ENCODE data around the gene SMARCD3. TPM values are rescaled to one million over a fixed set of nuclear protein-coding genes. Genes with fewer than 3 reads are reported as not detected.

SMARCD3 gene
- total RNA-seq: 8.3 TPM

DNA sequence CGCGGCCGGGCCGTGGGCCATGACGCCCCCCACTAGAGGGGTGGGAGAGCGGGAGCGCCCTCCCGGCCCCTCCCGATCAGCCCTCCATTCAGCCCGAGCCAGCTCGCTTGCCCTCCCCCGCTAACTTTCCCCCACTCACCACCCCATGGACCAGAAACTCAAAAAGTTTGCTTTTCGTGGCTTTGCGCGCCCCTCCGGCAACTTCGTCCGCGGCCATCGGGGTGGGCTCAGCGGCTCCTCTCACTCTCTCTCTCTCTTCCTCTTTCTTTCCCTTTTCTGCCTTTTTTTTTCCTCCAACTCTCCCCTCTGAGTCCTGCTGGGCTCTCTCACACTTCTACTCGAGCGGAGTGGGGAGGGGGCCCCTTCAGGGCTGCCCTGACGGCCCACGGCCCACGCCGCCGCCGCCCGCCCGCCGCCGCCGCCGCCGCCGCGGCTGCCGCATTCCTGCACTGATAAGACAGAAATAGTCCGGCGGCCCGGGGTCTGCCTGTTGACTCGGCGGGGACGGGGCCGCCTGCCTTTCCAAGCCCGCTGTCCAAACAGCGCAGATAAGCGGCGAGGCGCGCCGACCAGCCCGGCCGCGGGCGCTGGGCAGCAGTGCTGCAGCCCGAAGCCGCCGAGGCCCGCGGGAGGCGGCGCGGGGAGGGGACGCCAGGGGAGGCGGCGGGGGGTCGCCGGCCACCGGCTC, at the start of gene SMARCD3:
Gene SMARCD3 (minus strand): TSS at position 349 of the 688 bp plus-strand sequence. CDS start 132 bp downstream, at position 217.
- DNase-seq (ENCODE audit: low read depth in 2 of 3, low spot score in 2 of 3): peak in 2 of 3 donors; percentile 34 to 37

DNA sequence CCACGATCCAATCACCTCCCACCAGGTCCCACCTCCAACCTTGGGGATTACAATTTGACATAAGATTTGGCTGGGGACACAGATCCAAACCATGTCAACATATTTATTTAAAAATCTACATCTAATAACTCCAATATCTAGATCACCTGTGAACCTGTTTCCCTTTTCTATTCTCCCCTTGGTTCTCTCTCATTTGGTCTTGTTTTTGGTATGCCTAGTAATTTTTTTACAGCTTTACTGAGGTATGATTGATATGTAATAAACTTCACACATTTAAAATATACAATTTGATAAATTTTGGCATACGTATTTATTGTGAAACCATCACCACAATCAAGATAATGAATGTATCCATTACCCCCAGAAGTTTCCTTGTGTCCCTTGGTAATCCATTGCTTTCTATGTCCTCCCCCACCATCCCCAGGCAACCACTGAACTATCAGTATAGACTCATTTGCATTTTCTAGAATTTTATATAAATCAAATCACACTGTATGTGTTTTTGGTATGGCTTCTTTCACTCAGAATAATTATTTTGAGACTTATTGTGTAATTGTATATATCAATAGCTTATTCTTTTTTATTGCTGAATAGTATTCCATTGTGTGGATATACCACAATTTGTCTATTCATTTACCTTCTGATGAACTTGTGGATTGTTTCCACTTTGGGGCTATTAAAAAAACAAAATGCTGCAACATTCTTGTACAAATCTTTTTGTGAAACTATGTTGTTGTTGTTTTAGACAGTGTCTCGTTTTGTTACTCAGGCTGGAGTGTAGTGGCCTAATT, 47.9 kb upstream of the SMARCD3 start:
- no peak for DNase-seq (ENCODE audit: low read depth in 2 of 3, low spot score in 2 of 3)

DNA sequence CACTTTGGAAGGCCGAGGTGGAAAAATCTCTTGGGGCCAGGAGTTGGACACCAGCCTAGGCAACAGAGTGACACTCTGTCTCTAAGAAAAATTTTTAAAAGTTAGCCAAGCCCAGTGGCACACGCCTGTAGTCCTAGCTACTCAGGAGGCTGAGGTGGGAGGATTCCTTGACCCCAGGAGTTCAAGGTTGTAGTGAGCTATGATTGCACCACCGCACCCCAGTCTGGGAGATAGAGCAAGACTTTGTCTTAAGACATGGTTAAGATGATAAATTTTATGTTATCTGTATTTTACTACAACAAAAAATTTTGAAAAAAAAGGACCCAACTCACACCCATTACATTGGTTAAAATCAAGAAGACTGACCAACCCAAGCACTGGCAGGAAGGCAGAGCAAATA, 44.4 kb upstream of the SMARCD3 start:
- no peak for DNase-seq (ENCODE audit: low read depth in 2 of 3, low spot score in 2 of 3)

DNA sequence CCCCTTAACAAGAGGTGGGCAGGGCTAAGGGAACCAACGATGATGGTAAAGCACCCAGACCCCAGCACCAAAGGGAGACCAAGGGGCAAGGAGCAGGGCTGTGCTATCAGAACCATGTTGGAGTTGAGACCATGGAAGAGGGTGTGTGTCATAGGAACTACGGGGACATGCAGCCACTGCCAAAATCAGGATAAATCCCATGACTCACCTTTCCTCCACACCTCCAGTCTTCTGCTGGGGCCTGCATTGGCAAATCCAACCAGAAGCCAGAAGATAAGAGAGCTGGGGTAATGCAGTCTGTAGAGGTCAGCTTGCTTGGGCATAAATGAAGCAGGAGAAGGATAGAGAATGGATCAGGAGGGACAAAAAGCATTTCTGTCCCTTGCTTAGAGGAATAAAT, 42.7 kb upstream of the SMARCD3 start:
- DNase-seq (ENCODE audit: low read depth in 2 of 3, low spot score in 2 of 3): no peak

DNA sequence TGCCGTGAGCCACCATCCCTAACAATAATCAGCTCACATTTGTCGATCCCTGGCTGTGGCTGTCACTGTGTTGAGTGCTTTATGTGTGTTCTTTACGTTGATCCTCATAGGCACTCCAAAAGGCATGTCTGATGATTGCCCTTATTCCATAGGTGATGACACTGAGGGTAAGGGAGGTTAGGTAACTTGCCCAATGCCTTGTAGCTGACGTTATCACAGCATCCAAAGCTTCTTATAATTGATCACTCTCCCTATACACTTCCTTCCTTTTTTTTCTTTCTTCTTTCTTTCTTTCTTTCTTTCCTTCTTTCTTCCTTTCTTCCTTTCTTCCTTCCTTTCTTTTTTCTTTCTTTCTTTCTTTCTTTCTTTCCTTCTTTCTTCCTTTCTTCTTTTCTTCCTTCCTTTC, 41.9 kb upstream of the SMARCD3 start:
- DNase-seq (ENCODE audit: low read depth in 2 of 3, low spot score in 2 of 3): no peak

DNA sequence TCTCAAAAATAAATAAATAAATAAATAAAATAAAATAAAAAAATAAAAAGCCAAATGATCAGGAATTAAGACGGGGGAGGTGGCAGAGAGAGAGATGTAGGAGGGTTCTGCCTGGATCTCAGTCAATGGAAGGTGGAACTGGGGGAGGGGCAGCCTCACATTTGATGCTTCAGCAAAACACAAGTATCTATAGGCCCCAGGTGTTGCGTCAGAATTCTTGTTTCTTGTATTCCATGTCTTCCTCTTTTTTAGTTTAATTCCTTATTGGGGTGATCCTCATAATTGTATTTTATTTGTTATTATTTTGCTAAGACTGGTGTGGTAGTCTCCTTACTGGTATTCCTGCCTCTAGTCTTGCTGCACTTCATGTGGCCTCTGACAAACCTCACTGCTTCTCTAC, 41.4 kb upstream of the SMARCD3 start:
- no peak for DNase-seq (ENCODE audit: low read depth in 2 of 3, low spot score in 2 of 3)

DNA sequence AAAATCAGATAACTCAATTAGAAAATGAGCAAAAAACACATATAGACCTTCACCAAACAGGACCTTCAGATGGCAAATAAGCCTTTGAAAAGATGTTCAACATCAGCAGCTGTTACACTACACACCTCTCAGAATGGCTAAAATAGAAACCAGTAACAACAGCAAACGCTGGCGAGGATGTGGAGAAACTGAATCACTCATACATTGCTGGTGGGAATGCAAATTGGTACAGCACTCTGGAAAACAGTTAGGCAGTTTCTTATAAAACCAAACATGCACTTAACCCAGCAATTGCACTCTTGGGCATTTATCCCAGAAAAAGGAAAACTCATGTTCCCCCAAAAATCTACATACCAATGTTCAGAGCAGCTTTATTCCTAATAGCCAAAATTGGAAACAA, 37.7 kb upstream of the SMARCD3 start:
- no peak for DNase-seq (ENCODE audit: low read depth in 2 of 3, low spot score in 2 of 3)

DNA sequence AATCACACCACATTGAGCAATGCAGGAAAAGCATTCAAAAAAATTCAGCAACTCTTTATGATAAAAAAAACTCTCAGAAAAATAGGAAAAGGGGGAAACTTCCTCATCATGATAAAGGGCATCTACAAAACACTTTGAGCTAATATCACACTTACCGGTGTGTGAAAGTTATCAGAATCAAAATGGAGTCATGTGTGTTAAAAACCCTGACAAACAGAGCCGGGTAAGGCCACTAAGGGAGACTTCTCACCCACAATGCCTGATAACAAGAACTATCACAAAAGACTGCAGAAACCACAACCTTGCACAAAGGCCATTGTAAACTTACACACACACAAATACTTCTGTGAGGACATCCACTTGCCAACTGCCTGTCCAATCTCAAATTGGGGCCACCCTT, 34.8 kb upstream of the SMARCD3 start:
- no peak for DNase-seq (ENCODE audit: low read depth in 2 of 3, low spot score in 2 of 3)

DNA sequence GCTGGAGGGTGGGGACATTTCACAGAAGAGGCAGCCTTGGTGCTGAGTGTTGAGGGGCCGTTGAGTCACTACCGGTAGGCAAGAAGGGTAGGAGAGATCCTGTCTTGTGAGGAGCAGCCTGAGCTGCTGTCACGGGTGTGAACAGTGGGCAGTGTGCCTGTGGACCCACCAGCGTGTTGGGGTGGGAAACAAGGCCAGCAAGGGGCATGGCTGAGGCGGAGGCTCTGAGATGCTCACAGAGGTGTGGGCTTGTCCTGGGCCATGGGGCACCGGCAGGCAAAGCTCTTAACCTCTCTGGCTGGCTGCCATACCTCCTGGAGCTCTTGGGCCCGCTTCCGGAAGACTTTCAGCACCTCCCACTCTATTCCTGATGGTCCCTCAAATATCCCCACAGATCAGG, 33.6 kb upstream of the SMARCD3 start:
- DNase-seq (ENCODE audit: low read depth in 2 of 3, low spot score in 2 of 3): no peak

DNA sequence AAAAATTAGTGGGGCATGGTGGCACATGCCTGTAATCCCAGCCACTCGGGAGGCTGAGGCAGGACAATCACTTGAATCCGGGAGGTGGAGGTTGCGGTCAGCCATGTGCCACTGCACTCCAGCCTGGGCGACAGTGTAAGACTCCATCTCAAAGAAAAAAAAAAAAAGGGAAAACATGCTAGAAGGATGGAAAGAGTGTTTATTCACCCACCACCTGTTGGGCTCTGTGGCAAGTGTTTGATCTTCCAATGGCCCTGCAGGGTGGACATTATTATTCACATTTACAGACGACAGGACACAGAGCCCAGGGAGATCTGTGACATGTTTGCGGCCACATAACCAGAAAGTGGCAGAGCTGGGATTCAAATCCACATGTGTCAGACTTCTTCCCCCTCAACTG, 33.2 kb upstream of the SMARCD3 start:
- DNase-seq (ENCODE audit: low read depth in 2 of 3, low spot score in 2 of 3): no peak

DNA sequence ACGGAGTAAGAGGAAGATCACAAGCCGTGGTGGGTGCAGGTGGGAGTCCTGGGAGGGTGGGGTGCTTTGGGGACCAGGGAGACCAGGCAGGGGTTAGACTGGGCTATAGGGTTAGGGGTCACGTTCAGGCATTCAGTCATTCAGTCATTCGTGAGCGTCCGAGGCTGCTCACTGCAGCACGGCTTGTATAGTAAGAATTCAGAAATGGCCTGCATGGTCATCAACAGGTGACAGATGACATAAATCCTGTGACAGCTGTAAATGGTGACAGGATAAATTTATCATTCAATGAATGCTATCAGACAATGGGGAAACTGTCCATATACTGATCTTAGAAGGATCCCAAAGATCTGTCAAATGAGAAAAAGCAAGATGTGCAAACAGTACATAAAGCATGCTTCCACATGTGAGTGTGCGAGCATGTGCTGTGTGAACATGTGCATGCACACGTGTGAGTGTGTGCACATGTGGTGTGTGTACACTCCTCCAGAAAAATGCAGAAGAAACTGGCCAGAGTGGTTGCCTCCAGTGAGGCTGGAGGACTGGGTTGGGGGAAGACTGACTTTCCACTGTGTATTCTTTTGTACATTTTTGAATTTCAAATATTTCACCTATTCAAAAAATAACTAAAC, 32.0 kb upstream of the SMARCD3 start:
- DNase-seq (ENCODE audit: low read depth in 2 of 3, low spot score in 2 of 3): no peak

DNA sequence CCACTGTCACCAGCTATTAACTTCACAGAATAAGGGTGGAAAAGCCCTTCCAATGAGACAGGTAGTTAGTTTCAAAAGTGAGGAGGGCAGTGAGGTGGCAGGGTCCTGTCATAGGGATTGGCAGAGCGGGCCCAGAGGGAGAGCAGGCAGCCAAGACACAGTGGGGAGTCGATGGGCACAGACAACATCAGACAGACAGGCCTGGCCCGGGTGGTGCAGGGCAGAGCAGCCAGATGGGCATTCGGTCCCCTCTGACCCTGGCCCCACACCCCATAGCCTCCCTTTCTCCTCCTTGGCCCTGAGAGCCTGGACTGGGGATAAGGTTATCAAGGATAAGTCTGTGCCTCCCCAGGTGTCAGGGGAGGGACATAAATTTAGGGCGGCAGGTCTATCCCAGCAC, 31.4 kb upstream of the SMARCD3 start:
- no peak for DNase-seq (ENCODE audit: low read depth in 2 of 3, low spot score in 2 of 3)

DNA sequence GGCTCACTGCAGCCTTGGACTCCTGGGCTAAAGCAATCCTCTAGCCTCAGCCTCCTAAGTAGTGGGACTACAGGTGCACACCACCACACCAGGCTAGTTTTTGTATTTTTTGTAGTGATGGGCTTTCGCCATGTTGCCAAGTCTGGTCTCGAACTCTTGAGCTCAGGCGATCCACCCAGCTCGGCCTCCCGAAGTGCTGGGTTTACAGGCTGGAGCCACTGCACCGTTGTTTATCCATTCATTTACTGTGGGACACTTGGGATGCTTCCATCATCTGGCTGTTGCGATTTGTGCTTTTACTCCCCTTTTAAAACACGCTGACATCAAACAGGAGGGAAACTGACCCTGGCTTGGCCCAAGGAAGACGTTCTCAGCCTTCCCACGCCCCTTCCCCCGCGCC, 30.5 kb upstream of the SMARCD3 start:
- no peak for DNase-seq (ENCODE audit: low read depth in 2 of 3, low spot score in 2 of 3)

DNA sequence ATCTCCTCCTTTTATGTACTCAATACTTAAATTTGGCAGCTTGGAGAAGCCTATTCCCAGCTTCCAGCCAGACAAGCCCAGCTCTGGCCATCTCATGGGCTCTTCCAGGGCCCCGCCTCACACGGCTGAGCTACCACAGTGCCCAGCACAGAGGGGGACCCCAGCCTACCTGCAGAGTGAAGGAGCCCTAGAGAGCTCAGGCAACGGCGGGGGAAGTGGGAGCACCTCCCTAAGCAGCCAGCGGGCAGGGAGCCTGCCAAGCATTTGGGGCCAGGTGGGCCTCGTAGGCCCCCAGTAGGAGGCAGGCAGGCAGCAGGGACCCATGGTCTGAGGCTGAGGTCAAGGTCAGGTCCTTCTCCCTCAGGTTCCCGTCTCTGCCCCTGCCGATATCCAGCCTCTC, 29.1 kb upstream of the SMARCD3 start:
- DNase-seq (ENCODE audit: low read depth in 2 of 3, low spot score in 2 of 3): no peak

DNA sequence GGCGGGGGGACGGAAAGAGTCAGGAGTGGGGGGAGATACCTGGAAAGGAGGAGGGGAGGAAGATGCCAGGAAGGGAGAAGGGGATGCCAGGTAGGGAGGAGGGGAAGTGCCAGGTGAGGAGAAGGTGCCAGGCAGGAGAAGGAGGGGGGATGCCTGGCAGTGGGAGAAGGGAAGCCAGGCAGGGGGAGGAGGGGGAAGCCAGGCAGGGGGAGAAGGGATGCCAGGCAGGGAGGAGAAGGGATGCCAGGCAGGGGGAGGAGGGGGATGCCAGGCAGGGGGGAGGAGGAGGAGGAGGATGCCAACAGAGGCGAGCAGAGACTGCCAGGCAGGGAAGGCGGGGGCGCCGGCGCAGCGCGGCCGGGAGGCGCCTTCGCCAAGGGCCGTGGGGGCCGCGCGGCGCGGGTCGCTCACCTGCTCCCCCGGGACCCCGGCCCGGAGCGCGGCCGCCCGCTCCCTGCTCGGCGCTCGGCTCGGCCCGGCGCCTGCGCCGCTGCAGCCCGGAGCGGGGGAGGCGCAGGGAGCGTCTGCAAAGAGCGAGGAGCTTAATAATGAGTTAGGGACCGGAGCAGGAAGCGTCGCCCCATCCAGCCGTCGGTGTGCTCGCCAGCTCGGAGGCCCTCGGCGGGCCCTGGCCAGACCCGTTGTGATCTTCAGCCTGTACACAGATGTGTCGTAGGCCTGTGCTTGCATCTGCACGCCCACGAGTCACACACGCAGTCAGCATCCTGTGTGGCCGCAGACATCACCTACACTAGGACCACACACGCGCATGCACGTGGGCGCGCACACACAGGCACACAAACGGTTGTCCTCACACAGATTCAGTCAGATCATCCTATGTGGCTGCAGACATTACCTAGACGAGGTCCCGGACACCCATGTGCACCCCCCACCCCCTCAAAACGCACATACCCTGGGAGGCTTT, 28.4 kb upstream of the SMARCD3 start:
- DNase-seq (ENCODE audit: low read depth in 2 of 3, low spot score in 2 of 3): peak; percentile 14 to 60 (median 40)

DNA sequence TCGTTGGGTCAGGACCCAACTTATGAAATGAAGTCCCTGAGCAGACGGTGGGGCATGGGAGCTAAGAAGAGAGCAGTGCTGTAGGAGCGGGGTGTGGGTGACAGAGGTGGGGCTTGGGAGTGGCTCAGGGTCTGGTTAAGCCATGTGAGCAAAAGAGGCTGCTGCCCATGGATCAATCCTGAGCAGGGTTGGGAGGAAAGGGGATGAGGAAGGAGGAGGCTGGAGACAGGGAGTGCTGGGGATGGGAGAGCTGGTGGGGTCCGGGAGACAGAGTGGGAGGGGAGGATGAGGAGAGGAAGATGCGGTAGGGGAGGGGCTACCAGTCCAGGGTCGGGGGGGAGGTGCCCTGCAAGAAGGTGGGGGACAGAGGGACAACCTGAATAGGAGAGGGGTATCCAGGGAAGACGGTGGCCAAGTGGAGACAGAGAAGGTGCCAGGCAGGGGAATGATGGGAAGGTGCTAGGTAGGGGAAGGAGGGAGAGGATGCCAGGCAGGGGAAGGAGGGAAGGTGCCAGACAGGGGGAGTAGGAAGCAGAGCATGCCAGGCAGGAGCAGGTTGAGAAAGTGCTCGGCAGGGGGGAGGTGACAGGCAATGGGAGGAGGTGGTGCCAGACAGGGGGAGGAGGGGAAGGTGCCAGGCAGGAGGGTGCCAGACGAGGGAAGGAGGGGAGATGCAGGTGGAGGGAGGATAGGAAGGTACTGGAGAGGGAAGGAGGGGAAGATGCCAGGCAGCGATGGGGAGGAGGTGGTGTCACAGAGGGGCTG, 27.5 kb upstream of the SMARCD3 start:
- DNase-seq (ENCODE audit: low read depth in 2 of 3, low spot score in 2 of 3): no peak

DNA sequence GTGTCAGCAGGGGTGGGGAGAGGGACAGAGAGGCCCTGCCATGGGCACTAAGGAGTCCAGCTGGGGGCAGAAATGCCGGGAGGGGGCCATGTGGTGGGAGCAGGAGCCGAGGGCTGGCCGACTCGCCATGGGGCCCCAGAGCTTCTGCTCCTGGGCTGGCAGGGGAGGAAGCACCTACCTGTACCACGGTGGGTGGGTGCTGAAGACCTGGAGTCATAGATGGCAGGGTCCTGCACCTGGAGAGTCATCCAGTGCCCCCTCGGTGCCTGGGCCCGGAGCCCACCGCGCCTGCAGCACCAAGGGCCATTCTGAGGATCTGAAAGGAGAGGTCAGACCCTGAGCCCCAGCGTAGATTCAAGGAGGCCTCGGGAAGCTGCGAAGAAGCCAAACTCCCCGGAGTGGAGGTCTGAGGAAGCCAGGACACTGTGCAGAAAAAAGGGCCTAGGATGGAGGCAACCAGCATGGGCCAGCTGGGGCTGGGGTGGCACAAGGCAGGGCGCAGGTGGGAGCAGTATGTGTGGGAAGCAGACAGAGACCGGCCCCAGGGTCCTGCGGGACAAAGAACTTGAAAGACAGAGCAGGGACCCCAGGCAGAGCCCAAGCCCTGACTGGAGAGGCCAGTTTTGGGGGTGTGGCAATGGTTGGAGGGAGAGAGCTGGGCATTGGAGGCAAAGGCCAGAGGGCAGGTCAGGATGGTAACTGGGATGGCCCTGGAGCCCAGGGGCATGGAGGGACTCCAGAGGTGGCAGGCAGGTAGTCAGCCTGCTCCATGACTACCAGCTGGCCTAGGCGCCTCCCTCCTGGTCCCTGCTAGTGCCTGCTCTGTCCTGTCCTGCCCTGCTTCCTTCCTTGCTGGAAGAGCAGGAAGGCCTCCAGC, 26.7 kb upstream of the SMARCD3 start:
- DNase-seq (ENCODE audit: low read depth in 2 of 3, low spot score in 2 of 3): no peak

DNA sequence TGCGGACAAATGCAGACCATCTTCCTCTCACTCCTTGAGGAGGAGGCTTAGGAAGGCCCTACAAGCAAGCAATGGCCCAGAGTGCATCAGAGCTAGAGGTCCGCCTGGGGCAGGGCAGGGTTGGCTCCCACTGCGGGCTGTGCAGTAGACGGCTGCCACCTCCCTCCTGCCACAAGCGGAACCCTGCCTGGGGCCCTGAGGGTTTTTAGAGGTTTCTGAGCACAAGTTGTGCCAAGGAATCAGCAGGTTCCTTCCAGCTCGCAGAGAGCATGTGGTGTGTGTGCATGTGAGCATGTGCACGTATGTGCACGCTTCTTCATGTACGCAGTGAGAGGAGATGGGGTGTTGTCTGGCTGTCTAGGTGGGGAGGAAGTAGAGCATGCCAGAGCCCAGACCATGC, 25.9 kb upstream of the SMARCD3 start:
- DNase-seq (ENCODE audit: low read depth in 2 of 3, low spot score in 2 of 3): peak in 1 of 3 donors; percentile 72

Measured in hematopoietic multipotent progenitor cell (in vitro differentiated cells).